Mesothelial cell of epicardium (in vitro differentiated cells): Measurements from ENCODE around the gene F2R. TPM values are rescaled to one million over a fixed set of nuclear protein-coding genes. Genes with fewer than 3 reads are reported as not detected.

ENCODE experiments used
- DNase-seq, 2 experiments: peaks; one replicate each; pipeline ENCODE4 v3.0.0; 2021; ENCODE audit warnings: low spot score in 2 of 2; ENCODE audit not compliant: unreplicated experiment in 2 of 2
- H3K27ac Mint-ChIP-seq: 2 replicates; pipeline ENCODE4 v1.8.0; 2021; ENCODE audit warnings: mixed read lengths
- H3K27me3 Mint-ChIP-seq: 2 replicates; pipeline ENCODE4 v1.8.0; 2021; ENCODE audit warnings: low read depth, mixed read lengths
- H3K36me3 Mint-ChIP-seq: 2 replicates; pipeline ENCODE4 v1.8.0; 2021; ENCODE audit warnings: mixed read lengths
- H3K4me1 Mint-ChIP-seq: 2 replicates; pipeline ENCODE4 v1.8.0; 2021; ENCODE audit warnings: mixed read lengths
- H3K4me3 Mint-ChIP-seq: 2 replicates; pipeline ENCODE4 v1.8.0; 2021; ENCODE audit warnings: mild to moderate bottlenecking, moderate library complexity, mixed read lengths
- H3K9me3 Mint-ChIP-seq: 2 replicates; pipeline ENCODE4 v1.8.0; 2021; ENCODE audit warnings: mixed read lengths
- CTCF ChIP-seq: fragments of 200-600 bp; sonication (generic); IDR thresholded peaks from one replicate; pipeline ENCODE4 v1.5.0; 2021; ENCODE audit warnings: antibody characterized with exemption; ENCODE audit not compliant: unreplicated experiment
- total RNA-seq: library from RNA; stranded (reverse); gene quantifications from 3 replicates; pipeline ENCODE4 v1.2.1, GENCODE V29; 2021

The F2R gene
- total RNA-seq, 1 donor from 2014 or later: 35.8 TPM

- no peak for TF ChIP-seq CTCF
- DNase-seq: no peak
- Mint-ChIP-seq H3K27me3 (no peaks in the 10 kb centered on the region), H3K9me3 (no peaks in the 10 kb centered on the region), H3K27ac (peak overlapping the region; percentile 3), H3K4me1 (peaks cover 21% of the 10 kb centered on the region), H3K4me3 (no peak overlapping the region), H3K36me3 (peaks cover 6% of the 10 kb centered on the region)
These were observed 5.2 kb downstream of the F2R start for GRCh38 chr5:76720988-76721569.

GRCh38 chr5:76723266-76723665 is 7.3 kb downstream of the F2R start:
- no peak for TF ChIP-seq CTCF
- Mint-ChIP-seq H3K36me3 (peaks cover 17% of the 10 kb centered on the region), H3K4me1 (peaks cover 7% of the 10 kb centered on the region), H3K9me3 (peaks cover 9% of the 10 kb centered on the region), H3K27me3 (no peaks in the 10 kb centered on the region), H3K4me3 (no peak overlapping the region), H3K27ac (no peak overlapping the region)
- DNase-seq: no peak

- no peaks in the 10 kb centered on the region for H3K27me3 Mint-ChIP-seq
- no peak overlapping the region for H3K4me3 Mint-ChIP-seq
- DNase-seq: no peak
- peaks cover 12% of the 10 kb centered on the region for H3K9me3 Mint-ChIP-seq
- no peak for TF ChIP-seq CTCF
- peaks cover 7% of the 10 kb centered on the region for H3K4me1 Mint-ChIP-seq
- no peak overlapping the region for H3K27ac Mint-ChIP-seq
- peaks cover 19% of the 10 kb centered on the region for H3K36me3 Mint-ChIP-seq
These were observed 8.0 kb downstream of the F2R start for GRCh38 chr5:76723906-76724305.

- TF ChIP-seq CTCF: no peak
- peaks cover 29% of the 10 kb centered on the region for H3K36me3 Mint-ChIP-seq
- H3K4me3 Mint-ChIP-seq: no peak overlapping the region
- no peaks in the 10 kb centered on the region for H3K27me3 Mint-ChIP-seq
- no peak for DNase-seq
- peaks cover 21% of the 10 kb centered on the region for H3K9me3 Mint-ChIP-seq
- peaks cover 7% of the 10 kb centered on the region for H3K4me1 Mint-ChIP-seq
- peak overlapping the region; percentile 3 for H3K27ac Mint-ChIP-seq
These were observed 8.9 kb downstream of the F2R start for GRCh38 chr5:76724871-76725270.

GRCh38 chr5:76728965-76729364 is 13.0 kb downstream of the F2R start:
- no peaks in the 10 kb centered on the region for H3K27me3 Mint-ChIP-seq
- TF ChIP-seq CTCF: no peak
- no peak overlapping the region for H3K27ac Mint-ChIP-seq
- peaks cover 7% of the 10 kb centered on the region for H3K4me1 Mint-ChIP-seq
- H3K4me3 Mint-ChIP-seq: no peak overlapping the region
- peaks cover 32% of the 10 kb centered on the region for H3K9me3 Mint-ChIP-seq
- H3K36me3 Mint-ChIP-seq: peaks cover 52% of the 10 kb centered on the region
- DNase-seq: no peak
